HG03066 (cell line): ENCODE measurements around the gene KHDRBS2.

ENCODE experiments used
- ATAC-seq: cut with Tn5 transposase; IDR thresholded peaks from one replicate; pipeline ENCODE4 v1.9.1; 2021; ENCODE audit warnings: low read depth; ENCODE audit not compliant: unreplicated experiment

The KHDRBS2 gene

GRCh38 chr6:62039605-62040004 is 246.4 kb downstream of the KHDRBS2 start:
- no peak for ATAC-seq

GRCh38 chr6:62037445-62037844 is 248.6 kb downstream of the KHDRBS2 start:
- no peak for ATAC-seq

- no peak for ATAC-seq
Observed at GRCh38 chr6:62035952-62036351, 250.1 kb downstream of the KHDRBS2 start.

- no peak for ATAC-seq
Observed at GRCh38 chr6:62013719-62014118, 272.3 kb downstream of the KHDRBS2 start.

GRCh38 chr6:62009445-62009844 is 276.6 kb downstream of the KHDRBS2 start:
- ATAC-seq, result no peak

GRCh38 chr6:61989616-61990015 is 296.4 kb downstream of the KHDRBS2 start:
- ATAC-seq, result no peak

GRCh38 chr6:61980622-61981021 is 305.4 kb downstream of the KHDRBS2 start:
- ATAC-seq, result no peak

- ATAC-seq, result no peak
Observed at GRCh38 chr6:61977947-61978346, 308.1 kb downstream of the KHDRBS2 start.

GRCh38 chr6:61977099-61977498 is 308.9 kb downstream of the KHDRBS2 start:
- no peak for ATAC-seq

GRCh38 chr6:61959196-61959595 is 326.8 kb downstream of the KHDRBS2 start:
- no peak for ATAC-seq

- no peak for ATAC-seq
Observed at GRCh38 chr6:61953851-61954250, 332.2 kb downstream of the KHDRBS2 start.

GRCh38 chr6:61951586-61951985 is 334.4 kb downstream of the KHDRBS2 start:
- no peak for ATAC-seq

- ATAC-seq, result no peak
Observed at GRCh38 chr6:61950811-61951210, 335.2 kb downstream of the KHDRBS2 start.

- no peak for ATAC-seq
Observed at GRCh38 chr6:61949971-61950370, 336.1 kb downstream of the KHDRBS2 start.

GRCh38 chr6:61949161-61949560 is 336.9 kb downstream of the KHDRBS2 start:
- ATAC-seq, result no peak

GRCh38 chr6:61947311-61947947 is 338.6 kb downstream of the KHDRBS2 start:
- ATAC-seq, result no peak

- ATAC-seq, result no peak
Observed at GRCh38 chr6:61940919-61941318, 345.1 kb downstream of the KHDRBS2 start.

GRCh38 chr6:61935242-61935846 is 350.7 kb downstream of the KHDRBS2 start:
- ATAC-seq, result no peak

GRCh38 chr6:61909486-61909885 is 376.5 kb downstream of the KHDRBS2 start:
- ATAC-seq, result no peak

GRCh38 chr6:61901748-61902147 is 384.3 kb downstream of the KHDRBS2 start:
- no peak for ATAC-seq

GRCh38 chr6:61894536-61894935 is 391.5 kb downstream of the KHDRBS2 start:
- no peak for ATAC-seq

- ATAC-seq, result no peak
Observed at GRCh38 chr6:61887423-61887822, 398.6 kb downstream of the KHDRBS2 start.
